IMR-90 (cell line): ENCODE results near the gene CIITA. TPM values are rescaled to one million over a fixed set of nuclear protein-coding genes. Genes with fewer than 3 reads are reported as not detected.

Experiments used
- ATAC-seq: fragments of 200-7000 bp; cut with Tn5 transposase; 2 replicates; pipeline ENCODE4 v1.9.1; 2020; ENCODE audit warnings: low read depth, mild to moderate bottlenecking, moderate library complexity
- BruUV-seq: library from RNA; stranded (reverse); fragments of 400-500 nt; replicated peaks from 2 replicates; lab custom pipeline; 2021; lab: Mats Ljungman, UMichigan
- CTCF ChIA-PET: fragments of 300-600 bp; formaldehyde crosslinking; extraction: SDS; loops from one replicate; lab custom pipeline; 2021; ENCODE audit warnings: antibody characterized with exemption; lab: Yijun Ruan, JAX
- POLR2A ChIA-PET: fragments of 300-600 bp; sonication (Branson Sonifier 250); formaldehyde crosslinking; loops from one replicate; lab custom pipeline; 2022; ENCODE audit warnings: antibody characterized with exemption; ENCODE audit not compliant: unreplicated experiment; lab: Charles Lee
- DNase-seq: peaks from one replicate; pipeline ENCODE4 v3.0.0; 2013
- H2AFZ ChIP-seq: replicated peaks from 2 replicates; pipeline ENCODE3; 2013; ENCODE audit warnings: low read length, mild to moderate bottlenecking; ENCODE audit not compliant: poor library complexity
- H2AK5ac ChIP-seq: 2 replicates; pipeline ENCODE4 v1.6.1; 2013; ENCODE audit warnings: low read depth, low read length, inconsistent platforms
- H2AK9ac ChIP-seq: replicated peaks from 2 replicates; pipeline ENCODE3; 2013; ENCODE audit warnings: mild to moderate bottlenecking, low read depth, low read length, moderate library complexity; ENCODE audit not compliant: poor library complexity
- H2BK120ac ChIP-seq: 2 replicates; pipeline ENCODE4 v1.6.1; 2013; ENCODE audit warnings: low read depth, low read length, inconsistent platforms
- H2BK15ac ChIP-seq: 3 replicates; pipeline ENCODE4 v1.6.1; 2013; ENCODE audit warnings: low read depth, low read length, inconsistent platforms
- H2BK20ac ChIP-seq: 2 replicates; pipeline ENCODE4 v1.6.1; 2013; ENCODE audit warnings: low read depth, mild to moderate bottlenecking, inconsistent platforms, low read length, moderate library complexity
- H2BK5ac ChIP-seq: 2 replicates; pipeline ENCODE4 v1.6.1; 2013; ENCODE audit warnings: mild to moderate bottlenecking, low read depth, low read length, inconsistent platforms; ENCODE audit not compliant: poor library complexity, severe bottlenecking
- H3K14ac ChIP-seq: replicated peaks from 2 replicates; pipeline ENCODE4 v1.6.1; 2013; ENCODE audit warnings: low read depth, low read length, inconsistent platforms
- H3K18ac ChIP-seq: 2 replicates; pipeline ENCODE4 v1.6.1; 2013; ENCODE audit warnings: low read depth, low read length, control low read depth
- H3K23ac ChIP-seq: 2 replicates; pipeline ENCODE4 v1.6.1; 2013; ENCODE audit warnings: low read depth, low read length, inconsistent platforms
- H3K27ac ChIP-seq: 2 replicates; pipeline ENCODE4 v1.5.1; 2013; ENCODE audit warnings: mild to moderate bottlenecking, control low read depth, low read length; ENCODE audit not compliant: insufficient read depth
- H3K27me3 ChIP-seq: 2 replicates; pipeline ENCODE4 v1.6.1; 2013; ENCODE audit warnings: low read length; ENCODE audit not compliant: control insufficient read depth, insufficient read depth
- H3K36me3 ChIP-seq: 2 replicates; pipeline ENCODE4 v1.6.1; 2013; ENCODE audit warnings: low read length, mixed read lengths; ENCODE audit not compliant: control insufficient read depth, insufficient read depth
- H3K4ac ChIP-seq: 2 replicates; pipeline ENCODE4 v1.6.1; 2013; ENCODE audit warnings: low read depth, low read length, inconsistent platforms
- H3K4me1 ChIP-seq: 2 replicates; pipeline ENCODE4 v1.6.1; 2013; ENCODE audit warnings: low read length, mixed read lengths; ENCODE audit not compliant: control insufficient read depth, insufficient read depth
- H3K4me2 ChIP-seq: 2 replicates; pipeline ENCODE4 v1.6.1; 2013; ENCODE audit warnings: low read depth, mild to moderate bottlenecking, control low read depth, low read length, moderate library complexity
- H3K4me3 ChIP-seq: 2 replicates; pipeline ENCODE4 v1.5.1; 2013; ENCODE audit warnings: low read depth, mild to moderate bottlenecking, control low read depth, low read length, moderate library complexity; ENCODE audit not compliant: insufficient read depth
- H3K56ac ChIP-seq: 2 replicates; pipeline ENCODE4 v1.6.1; 2013; ENCODE audit warnings: low read length, inconsistent platforms; ENCODE audit not compliant: insufficient read depth; ENCODE audit errors: extremely low read depth
- H3K79me1 ChIP-seq, 2 experiments: 2 replicates each; pipeline ENCODE4 v1.6.1; 2013; ENCODE audit warnings: low read length in 2 of 2, inconsistent platforms in 1 of 2, low read depth in 1 of 2
- H3K9ac ChIP-seq: 2 replicates; pipeline ENCODE4 v1.6.1; 2013; ENCODE audit warnings: low read depth, low read length, control low read depth
- H3K9me1 ChIP-seq: 2 replicates; pipeline ENCODE4 v1.6.1; 2013; ENCODE audit warnings: low read length, inconsistent platforms; ENCODE audit not compliant: insufficient read depth
- H3K9me3 ChIP-seq: 2 replicates; pipeline ENCODE4 v1.6.1; 2013; ENCODE audit warnings: low read length; ENCODE audit not compliant: control insufficient read depth, insufficient read depth
- H4K20me1 ChIP-seq: 2 replicates; pipeline ENCODE4 v1.6.1; 2013; ENCODE audit warnings: low read length, inconsistent platforms; ENCODE audit not compliant: insufficient read depth
- H4K5ac ChIP-seq: 2 replicates; pipeline ENCODE4 v1.6.1; 2013; ENCODE audit warnings: mild to moderate bottlenecking, low read depth, low read length, control low read depth
- H4K8ac ChIP-seq, 2 experiments: 2 replicates each; pipeline ENCODE4 v1.6.1; 2013; ENCODE audit warnings: low read depth in 2 of 2, low read length in 2 of 2, control low read depth in 1 of 2, inconsistent platforms in 1 of 2
- H4K91ac ChIP-seq: 2 replicates; pipeline ENCODE4 v1.6.1; 2013; ENCODE audit warnings: low read depth, low read length, inconsistent platforms; ENCODE audit not compliant: insufficient read depth
- BHLHE40 ChIP-seq: fragments of 150-350 bp; IDR thresholded peaks from 2 replicates; pipeline ENCODE4 v1.6.1; 2016; ENCODE audit warnings: mild to moderate bottlenecking, low read depth, low read length
- CHD1 ChIP-seq: IDR thresholded peaks from 2 replicates; pipeline ENCODE4 v1.6.1; 2012; ENCODE audit warnings: low read depth, low read length, improper control_type of control experiment
- ELK1 ChIP-seq: fragments of 150-350 bp; IDR thresholded peaks from 2 replicates; pipeline ENCODE4 v1.6.1; 2016; ENCODE audit warnings: low read depth, mild to moderate bottlenecking, low read length, moderate library complexity, borderline replicate concordance
- MAFK ChIP-seq: IDR thresholded peaks from 2 replicates; pipeline ENCODE4 v1.6.1; 2012; ENCODE audit warnings: low read depth, low read length, improper control_type of control experiment
- NFE2L2 ChIP-seq: fragments of 150-350 bp; IDR thresholded peaks from 2 replicates; pipeline ENCODE4 v1.6.1; 2016; ENCODE audit warnings: low read depth, mild to moderate bottlenecking, low read length
- RAD21 ChIP-seq: IDR thresholded peaks from 2 replicates; pipeline ENCODE4 v1.6.1; 2012; ENCODE audit warnings: low read length, improper control_type of control experiment
- RFX5 ChIP-seq: IDR thresholded peaks from 2 replicates; pipeline ENCODE4 v1.8.0; 2012; ENCODE audit warnings: low read depth, mild to moderate bottlenecking, low read length, moderate library complexity
- WGBS, 2 experiments: methylation state at CpG; one replicate each; pipeline versions ENCODE4 v1.1.5 to v1.1.7; 2013; ENCODE audit warnings: missing lambda C conversion rate in 2 of 2; ENCODE audit not compliant: insufficient read length in 1 of 2; ENCODE audit errors: extremely low coverage in 2 of 2; 5-methylcytosine and 5-hydroxymethylcytosine counted together
- dilution Hi-C: fragments of 300-500 bp; cut with HindIII; formaldehyde crosslinking; loops from one replicate; pipeline ENCODE4 v1.14.3; 2018; ENCODE audit warnings: low sequenced_read_pairs; ENCODE audit not compliant: unreplicated experiment
- in situ Hi-C: fragments of 300-500 bp; cut with MboI; formaldehyde crosslinking; loops from 3 replicates; pipeline ENCODE4 v1.14.3; 2019; ENCODE audit warnings: low sequenced_read_pairs, inconsistent platforms, mixed read lengths
- intact Hi-C: fragments of 100-400 bp; cut with micrococcal nuclease; formaldehyde crosslinking; loops from 2 replicates; pipeline ENCODE4 v1.10.0; 2022
- polyA plus RNA-seq, 3 experiments: library from polyadenylated mRNA; depleted of rRNA; stranded (reverse); fragments of >200 nt; gene quantifications; 2 replicates each; pipeline ENCODE4 v1.2.3, GENCODE V29; 2012; ENCODE audit warnings: low replicate concordance in 1 of 3
- total RNA-seq: library from RNA; depleted of rRNA; stranded (reverse); fragments of >200 nt; gene quantifications from 2 replicates; pipeline ENCODE4 v1.2.3, GENCODE V29; 2012
- TF ChIP-seq, protein P1 (sequence below): fragments of 150-350 bp; IDR thresholded peaks from 2 replicates; pipeline ENCODE4 v1.6.1; 2017; ENCODE audit warnings: mild to moderate bottlenecking, antibody characterized with exemption, low read length, low read depth

CIITA gene
- total and polyA plus RNA-seq, 2 of the 4 experiments (the other 2 are of a cell fraction) = 0.10 TPM; not detected in 1

GRCh38 chr16:10970065-10970464 lies 93.1 kb downstream of the CIITA start:
- Histone ChIP-seq H2AK9ac (no peak overlapping the region), H3K4me2 (no peak overlapping the region), H2AFZ (no peak overlapping the region), H4K91ac (no peak overlapping the region), H3K23ac (no peak overlapping the region), H3K79me1 (peaks cover 4 to 32% of the 10 kb centered on the region in 2 experiments), H3K9ac (peak overlapping the region; percentile 14; the same call in 1 of the 2 replicates), H3K4me1 (peaks cover 17% of the 10 kb centered on the region), H3K56ac (no peak overlapping the region), H4K8ac (no peak overlapping the region), H3K14ac (no peak overlapping the region), H3K36me3 (peaks cover 13% of the 10 kb centered on the region), H2BK20ac (peak overlapping the region; percentile 40; the same call in 1 of the 2 replicates), H2BK15ac (no peak overlapping the region), H3K4me3 (no peak overlapping the region), H2BK120ac (no peak overlapping the region; the same call in 1 of the 2 replicates), H3K9me3 (no peaks in the 10 kb centered on the region), H4K5ac (peak overlapping the region; percentile 16; the same call in 1 of the 2 replicates), H3K18ac (no peak overlapping the region; the same call in 1 of the 2 replicates), H3K9me1 (peaks cover 6% of the 10 kb centered on the region; the same call in 1 of the 2 replicates), H2AK5ac (no peak overlapping the region), H3K27ac (no peak overlapping the region), H2BK5ac (no peak overlapping the region), H3K27me3 (no peaks in the 10 kb centered on the region), H4K20me1 (no peaks in the 10 kb centered on the region), H3K4ac (no peak overlapping the region)
- no TSS peak for BruUV-seq
- dilution Hi-C loops (no loop called here), in situ Hi-C loops (loop anchor here (25.0 kb wide), 2 partner anchors 567 to 842 kb away; a partner anchor contains a TSS), intact Hi-C loops (no loop called here)
- ChIA-PET CTCF (interaction anchor here (0.5 to 1.3 kb wide), 2 partner anchors 39 to 286 kb away, joined by 4 read pairs; partner anchors contain the start of gene SOCS1), POLR2A (interaction anchor here (0.6 kb wide), 1 partner anchor 283 kb away, joined by 3 read pairs; no protein-coding TSS in a partner anchor)
- no peak for TF ChIP-seq ELK1
- TF ChIP-seq CHD1 = no peak
- TF ChIP-seq, protein P1, sequence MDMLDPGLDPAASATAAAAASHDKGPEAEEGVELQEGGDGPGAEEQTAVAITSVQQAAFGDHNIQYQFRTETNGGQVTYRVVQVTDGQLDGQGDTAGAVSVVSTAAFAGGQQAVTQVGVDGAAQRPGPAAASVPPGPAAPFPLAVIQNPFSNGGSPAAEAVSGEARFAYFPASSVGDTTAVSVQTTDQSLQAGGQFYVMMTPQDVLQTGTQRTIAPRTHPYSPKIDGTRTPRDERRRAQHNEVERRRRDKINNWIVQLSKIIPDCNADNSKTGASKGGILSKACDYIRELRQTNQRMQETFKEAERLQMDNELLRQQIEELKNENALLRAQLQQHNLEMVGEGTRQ = no peak
- no peak for TF ChIP-seq RAD21
- no peak for TF ChIP-seq NFE2L2
- TF ChIP-seq MAFK = no peak
- no peak for TF ChIP-seq RFX5
- no peak for TF ChIP-seq BHLHE40
- WGBS, 2 experiments = 100% methylated on average over 2 of the region's 2 CpGs; no CpG with 5 or more reads in 1 of the 2 experiments
- DNase-seq = peak; percentile 68
- no peak for ATAC-seq
